H9 (cell line): Measurements from ENCODE around the gene SLC26A6. TPM values are rescaled to one million over a fixed set of nuclear protein-coding genes. Genes with fewer than 3 reads are reported as not detected.

ENCODE experiments used
- DNase-seq: peaks from one replicate; pipeline ENCODE4 v3.0.0-alpha.2; 2017
- H2AFZ ChIP-seq: one replicate; pipeline ENCODE4 v1.6.1; 2013; ENCODE audit warnings: mild to moderate bottlenecking, low read length, control low read depth, moderate library complexity
- H2AK5ac ChIP-seq: 2 replicates; pipeline ENCODE4 v1.6.1; 2013; ENCODE audit warnings: low read length, control low read depth, mixed read lengths; ENCODE audit not compliant: insufficient read length
- H2BK120ac ChIP-seq: one replicate; pipeline ENCODE4 v1.6.1; 2013; ENCODE audit warnings: low read depth, mild to moderate bottlenecking, low read length, control low read depth, inconsistent platforms; ENCODE audit not compliant: poor library complexity, severe bottlenecking
- H2BK12ac ChIP-seq: 2 replicates; pipeline ENCODE4 v1.6.1; 2013; ENCODE audit warnings: low read length, control low read depth, mixed read lengths, low read depth; ENCODE audit not compliant: insufficient read length
- H2BK15ac ChIP-seq: 2 replicates; pipeline ENCODE4 v1.6.1; 2013; ENCODE audit warnings: low read depth, low read length, control low read depth
- H2BK20ac ChIP-seq: one replicate; pipeline ENCODE4 v1.6.1; 2013; ENCODE audit warnings: low read depth, mild to moderate bottlenecking, low read length, control low read depth, inconsistent platforms; ENCODE audit not compliant: poor library complexity, severe bottlenecking
- H2BK5ac ChIP-seq: 2 replicates; pipeline ENCODE4 v1.6.1; 2013; ENCODE audit warnings: low read length, control low read depth, mixed read lengths; ENCODE audit not compliant: insufficient read length
- H3K14ac ChIP-seq: 2 replicates; pipeline ENCODE4 v1.6.1; 2013; ENCODE audit warnings: low read length, control low read depth; ENCODE audit not compliant: insufficient read depth
- H3K18ac ChIP-seq: 2 replicates; pipeline ENCODE4 v1.6.1; 2013; ENCODE audit warnings: low read depth, mild to moderate bottlenecking, mixed read lengths, low read length, control low read depth; ENCODE audit not compliant: insufficient read length
- H3K23ac ChIP-seq: 2 replicates; pipeline ENCODE4 v1.6.1; 2013; ENCODE audit warnings: low read length, control low read depth, mixed read lengths, low read depth; ENCODE audit not compliant: insufficient read length
- H3K23me2 ChIP-seq: 2 replicates; pipeline ENCODE4 v1.6.1; 2013; ENCODE audit warnings: low read depth, mild to moderate bottlenecking, mixed read lengths, low read length, control low read depth; ENCODE audit not compliant: insufficient read length, poor library complexity, severe bottlenecking
- H3K27ac ChIP-seq: 2 replicates; pipeline ENCODE4 v1.5.1; 2013; ENCODE audit warnings: low read length, control low read depth, mixed read lengths, low read depth; ENCODE audit not compliant: insufficient read length
- H3K27me3 ChIP-seq: 2 replicates; pipeline ENCODE4 v1.6.1; 2013; ENCODE audit warnings: low read length, control low read depth, inconsistent platforms; ENCODE audit not compliant: insufficient read depth
- H3K4ac ChIP-seq: 2 replicates; pipeline ENCODE4 v1.6.1; 2013; ENCODE audit warnings: low read depth, mild to moderate bottlenecking, control low read depth, inconsistent platforms, low read length, moderate library complexity
- H3K4me1 ChIP-seq: 2 replicates; pipeline ENCODE4 v1.6.1; 2013; ENCODE audit warnings: low read length, control low read depth, inconsistent platforms; ENCODE audit not compliant: insufficient read depth
- H3K4me2 ChIP-seq: 2 replicates; pipeline ENCODE4 v1.6.1; 2013; ENCODE audit warnings: low read length, control low read depth, mixed read lengths; ENCODE audit not compliant: insufficient read length, insufficient read depth
- H3K56ac ChIP-seq: 2 replicates; pipeline ENCODE4 v1.6.1; 2013; ENCODE audit warnings: low read depth, mild to moderate bottlenecking, mixed read lengths, low read length, control low read depth; ENCODE audit not compliant: insufficient read length
- H3K79me1 ChIP-seq: 2 replicates; pipeline ENCODE4 v1.6.1; 2013; ENCODE audit warnings: low read depth, mild to moderate bottlenecking, moderate library complexity, low read length, control low read depth, inconsistent platforms; ENCODE audit not compliant: insufficient read depth, poor library complexity, severe bottlenecking
- H3K79me2 ChIP-seq: 2 replicates; pipeline ENCODE4 v1.6.1; 2013; ENCODE audit warnings: low read length, control low read depth, inconsistent platforms; ENCODE audit not compliant: insufficient read depth
- H3K9ac ChIP-seq: 2 replicates; pipeline ENCODE4 v1.6.1; 2013; ENCODE audit warnings: low read length, control low read depth, mixed read lengths; ENCODE audit not compliant: insufficient read length; ENCODE audit errors: extremely low read depth
- H3K9me3 ChIP-seq: one replicate; pipeline ENCODE4 v1.6.1; 2013; ENCODE audit warnings: low read depth, low read length, inconsistent platforms; ENCODE audit not compliant: control insufficient read depth
- H3T11ph ChIP-seq: one replicate; pipeline ENCODE4 v1.6.1; 2013; ENCODE audit warnings: mild to moderate bottlenecking, low read length, control low read depth, inconsistent platforms
- H4K20me1 ChIP-seq: one replicate; pipeline ENCODE4 v1.6.1; 2013; ENCODE audit not compliant: control insufficient read depth, insufficient read length, insufficient read depth
- H4K5ac ChIP-seq: 2 replicates; pipeline ENCODE4 v1.6.1; 2013; ENCODE audit warnings: low read depth, mild to moderate bottlenecking, mixed read lengths, low read length, control low read depth; ENCODE audit not compliant: insufficient read length
- H4K8ac ChIP-seq: replicated peaks from 2 replicates; pipeline ENCODE4 v1.6.1; 2013; ENCODE audit warnings: low read length, control low read depth, mixed read lengths, low read depth; ENCODE audit not compliant: insufficient read length
- H4K91ac ChIP-seq: 2 replicates; pipeline ENCODE4 v1.6.1; 2013; ENCODE audit warnings: low read depth, mild to moderate bottlenecking, moderate library complexity, mixed read lengths, low read length, control low read depth; ENCODE audit not compliant: insufficient read length
- H3K27ac Mint-ChIP-seq, 3 experiments: 2 replicates in 2 of 3; 3 replicates in 1 of 3; pipeline ENCODE4 v1.8.0; 2020 to 2021; ENCODE audit warnings: mixed read lengths in 3 of 3, mild to moderate bottlenecking in 1 of 3, moderate library complexity in 1 of 3
- H3K27me3 Mint-ChIP-seq: 2 replicates; pipeline ENCODE4 v1.8.0; 2021; ENCODE audit warnings: low read depth, mild to moderate bottlenecking, moderate library complexity, mixed read lengths
- H3K36me3 Mint-ChIP-seq, 3 experiments: 2 replicates in 2 of 3; 3 replicates in 1 of 3; pipeline ENCODE4 v1.8.0; 2020 to 2021; ENCODE audit warnings: low read depth in 3 of 3, mixed read lengths in 3 of 3; ENCODE audit not compliant: insufficient read depth in 1 of 3
- H3K4me1 Mint-ChIP-seq, 2 experiments: 2 replicates each; pipeline ENCODE4 v1.8.0; 2020; ENCODE audit warnings: mixed read lengths in 2 of 2
- H3K4me3 Mint-ChIP-seq, 2 experiments: 2 replicates in 1 of 2; 3 replicates in 1 of 2; pipeline ENCODE4 v1.8.0; 2020 to 2021; ENCODE audit warnings: mild to moderate bottlenecking in 2 of 2, mixed read lengths in 2 of 2, moderate library complexity in 1 of 2
- H3K9me3 Mint-ChIP-seq, 2 experiments: 2 replicates in 1 of 2; 3 replicates in 1 of 2; pipeline ENCODE4 v1.8.0; 2020; ENCODE audit warnings: mild to moderate bottlenecking in 2 of 2, mixed read lengths in 2 of 2, moderate library complexity in 1 of 2
- WGBS: extraction: QIAGEN DNeasy Blood & Tissue Kit; methylation state at CpG from one replicate; pipeline ENCODE4 v1.1.7; 2013; ENCODE audit warnings: missing lambda C conversion rate, low lambda C conversion rate, mixed read lengths; ENCODE audit not compliant: insufficient read length; ENCODE audit errors: extremely low coverage; 5-methylcytosine and 5-hydroxymethylcytosine counted together
- total RNA-seq: library from RNA; stranded (reverse); gene quantifications from 2 replicates; pipeline ENCODE4 v1.2.1, GENCODE V29; 2021
- TF ChIP-seq, protein P1 (sequence below): fragments of 200-600 bp; sonication (generic); conservative IDR thresholded peaks from 3 replicates; pipeline ENCODE4 v1.8.0; 2021; ENCODE audit warnings: antibody characterized with exemption, mild to moderate bottlenecking

SLC26A6 gene
- total RNA-seq, 1 experiment from 2014 or later, result 61.3 TPM

DNA sequence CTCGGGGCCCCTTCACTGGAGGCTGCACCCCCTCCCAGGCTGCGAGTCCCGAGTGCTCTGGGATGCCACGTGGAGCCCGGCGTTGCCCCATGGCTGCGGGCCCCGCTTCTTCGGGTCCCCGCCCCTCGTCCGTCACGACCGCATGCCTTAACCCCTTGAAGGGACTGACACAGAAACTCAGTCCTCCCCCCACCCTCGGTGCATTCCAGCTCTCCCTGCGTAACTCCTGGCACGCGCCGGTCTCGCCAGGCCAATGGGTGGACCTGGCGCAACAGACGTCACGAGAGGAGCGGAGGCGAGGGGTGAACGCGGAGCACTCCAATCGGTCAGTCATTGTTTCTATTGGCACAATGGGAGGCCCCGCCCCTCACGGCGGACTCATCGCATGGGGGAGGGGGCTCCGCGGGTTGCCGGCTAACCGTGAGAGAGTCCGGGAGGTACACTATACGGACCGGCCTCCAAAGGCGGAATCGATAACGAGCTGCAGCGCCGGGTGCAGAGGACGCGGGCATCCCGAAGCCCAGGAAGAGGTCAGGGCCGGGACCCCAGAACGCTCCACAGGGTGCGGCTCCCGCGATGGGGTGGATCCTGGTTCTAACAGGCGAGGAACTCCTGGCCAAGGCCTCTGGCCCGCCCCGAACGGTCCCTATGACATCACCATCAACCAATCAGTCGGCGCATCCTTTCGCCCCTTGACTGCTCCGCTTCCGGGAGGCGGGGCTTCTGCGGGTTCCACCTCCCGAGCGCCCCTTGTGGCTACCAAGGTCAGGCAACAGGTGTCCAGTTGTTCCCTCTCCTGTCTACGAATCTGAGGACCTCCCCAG is 28.4 kb upstream of the SLC26A6 start:
- no peak overlapping the region for H3T11ph ChIP-seq
- Mint-ChIP-seq H3K4me1 (peaks cover 16 to 17% of the 10 kb centered on the region in 2 experiments), H3K27ac (peak overlapping the region; percentile 99 to 100 (median 100)), H3K36me3 (peaks cover 24 to 50% (median 42%) of the 10 kb centered on the region in 3 experiments), H3K27me3 (peaks cover 3% of the 10 kb centered on the region; the same call in 1 of the 2 replicates), H3K9me3 (peaks cover 2% of the 10 kb centered on the region in 2 experiments; a peak in 3 of 5 replicates), H3K4me3 (peak overlapping the region; percentile 88 to 92)
- peaks cover 18% of the 10 kb centered on the region for H3K23me2 ChIP-seq
- peak overlapping the region; percentile 76 for H3K4me2 ChIP-seq
- no peaks in the 10 kb centered on the region for H3K27me3 ChIP-seq
- no peaks in the 10 kb centered on the region for H3K79me2 ChIP-seq
- H3K4ac ChIP-seq, result peak overlapping the region; percentile 35; the same call in 1 of the 2 replicates
- no peak overlapping the region for H2AK5ac ChIP-seq
- no peak overlapping the region for H2BK5ac ChIP-seq
- no peak overlapping the region for H4K8ac ChIP-seq
- no peak overlapping the region for H3K23ac ChIP-seq
- peak overlapping the region; percentile 76 for H3K27ac ChIP-seq
- peak overlapping the region; percentile 98 for H3K18ac ChIP-seq
- no peaks in the 10 kb centered on the region for H3K4me1 ChIP-seq
- TF ChIP-seq, protein P1, sequence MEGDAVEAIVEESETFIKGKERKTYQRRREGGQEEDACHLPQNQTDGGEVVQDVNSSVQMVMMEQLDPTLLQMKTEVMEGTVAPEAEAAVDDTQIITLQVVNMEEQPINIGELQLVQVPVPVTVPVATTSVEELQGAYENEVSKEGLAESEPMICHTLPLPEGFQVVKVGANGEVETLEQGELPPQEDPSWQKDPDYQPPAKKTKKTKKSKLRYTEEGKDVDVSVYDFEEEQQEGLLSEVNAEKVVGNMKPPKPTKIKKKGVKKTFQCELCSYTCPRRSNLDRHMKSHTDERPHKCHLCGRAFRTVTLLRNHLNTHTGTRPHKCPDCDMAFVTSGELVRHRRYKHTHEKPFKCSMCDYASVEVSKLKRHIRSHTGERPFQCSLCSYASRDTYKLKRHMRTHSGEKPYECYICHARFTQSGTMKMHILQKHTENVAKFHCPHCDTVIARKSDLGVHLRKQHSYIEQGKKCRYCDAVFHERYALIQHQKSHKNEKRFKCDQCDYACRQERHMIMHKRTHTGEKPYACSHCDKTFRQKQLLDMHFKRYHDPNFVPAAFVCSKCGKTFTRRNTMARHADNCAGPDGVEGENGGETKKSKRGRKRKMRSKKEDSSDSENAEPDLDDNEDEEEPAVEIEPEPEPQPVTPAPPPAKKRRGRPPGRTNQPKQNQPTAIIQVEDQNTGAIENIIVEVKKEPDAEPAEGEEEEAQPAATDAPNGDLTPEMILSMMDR, result peak; percentile 88
- H3K9me3 ChIP-seq, result no peaks in the 10 kb centered on the region
- DNase-seq, result peak; percentile 100
- H3K56ac ChIP-seq, result no peak overlapping the region
- H2BK15ac ChIP-seq, result no peak overlapping the region
- no peaks in the 10 kb centered on the region for H4K20me1 ChIP-seq
- H3K79me1 ChIP-seq, result no peaks in the 10 kb centered on the region
- no CpG with 5 or more reads among the region's 66 CpGs for WGBS
- H2BK20ac ChIP-seq, result no peak overlapping the region
- H4K5ac ChIP-seq, result peak overlapping the region; percentile 94
- H2BK12ac ChIP-seq, result peak overlapping the region; percentile 41
- H3K14ac ChIP-seq, result peak overlapping the region; percentile 95
- no peak overlapping the region for H4K91ac ChIP-seq
- peak overlapping the region; percentile 92 for H3K9ac ChIP-seq
- no peak overlapping the region for H2BK120ac ChIP-seq
- H2AFZ ChIP-seq, result no peak overlapping the region
